GM21423 (cell line): ENCODE measurements around the gene CACNA1C.

Experiments used
- ATAC-seq: cut with Tn5 transposase; IDR thresholded peaks from one replicate; pipeline ENCODE4 v1.9.1; 2021; ENCODE audit warnings: mild to moderate bottlenecking, moderate library complexity; ENCODE audit not compliant: unreplicated experiment

The CACNA1C gene

DNA sequence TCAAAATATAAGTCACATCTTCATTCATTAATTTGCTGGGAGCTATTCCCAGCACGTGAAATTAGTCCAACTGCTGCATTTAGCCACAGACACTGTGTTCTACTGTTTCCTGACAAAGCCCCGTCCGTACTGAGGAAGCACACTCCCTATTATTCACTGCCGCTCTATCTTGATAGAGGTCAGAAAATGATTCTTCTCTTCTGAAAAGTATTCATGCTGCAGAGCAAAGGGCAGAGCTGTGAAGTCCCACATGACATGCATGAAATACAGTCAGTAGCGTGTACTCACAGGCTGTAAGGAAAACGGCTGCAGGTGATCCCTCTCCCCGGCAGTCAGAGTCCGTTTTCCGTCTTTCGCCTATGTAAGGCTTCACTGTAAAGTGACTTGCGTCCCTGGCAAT lies 439.4 kb downstream of the CACNA1C start:
- no peak for ATAC-seq

DNA sequence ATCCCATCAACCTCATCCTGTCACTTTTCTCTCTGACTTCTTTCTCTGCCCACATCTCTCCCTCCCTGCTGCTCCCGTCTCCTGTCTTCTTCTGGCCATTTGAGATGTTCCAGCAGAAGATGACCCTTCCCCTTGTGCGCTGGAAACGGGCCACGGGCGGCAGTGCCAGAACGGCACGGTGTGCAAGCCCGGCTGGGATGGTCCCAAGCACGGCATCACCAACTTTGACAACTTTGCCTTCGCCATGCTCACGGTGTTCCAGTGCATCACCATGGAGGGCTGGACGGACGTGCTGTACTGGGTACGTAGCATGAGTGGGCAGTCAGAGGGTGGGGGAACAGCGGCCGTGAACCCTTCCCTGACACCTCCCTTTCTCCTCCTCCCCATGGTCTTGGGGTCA lies 440.3 kb downstream of the CACNA1C start:
- ATAC-seq = no peak

DNA sequence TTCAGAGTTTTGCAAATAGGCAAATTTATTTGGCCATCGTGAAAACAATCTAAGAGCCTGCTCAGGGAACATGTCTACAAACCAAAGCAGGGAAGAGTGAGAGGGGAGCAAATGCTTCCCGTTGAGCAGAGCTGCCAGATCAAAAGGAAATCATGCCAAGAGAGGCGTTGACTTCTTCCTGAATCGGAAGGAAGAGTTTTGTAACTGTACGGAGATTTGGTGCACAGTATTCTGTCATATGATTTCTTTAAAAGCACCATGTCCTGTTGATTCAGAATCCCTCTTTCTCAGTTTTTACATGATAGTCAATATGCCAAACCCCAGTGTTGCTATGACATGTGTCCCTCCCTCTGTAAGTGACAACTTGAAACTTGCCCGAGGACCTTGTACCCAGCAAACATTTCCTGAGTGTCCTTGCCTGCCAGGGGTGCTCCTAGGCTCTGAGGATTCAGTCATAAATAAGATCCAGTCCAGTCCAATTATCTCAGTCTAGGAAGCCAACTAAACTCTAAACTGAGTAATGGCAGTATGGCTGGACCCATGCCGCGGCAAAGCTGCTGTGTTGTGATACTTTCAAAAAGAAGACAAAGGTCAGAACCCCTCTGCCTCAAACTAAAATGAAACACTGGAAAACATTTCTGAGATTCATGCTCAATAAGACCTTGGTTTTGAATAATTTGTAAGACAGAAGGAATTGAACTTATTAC lies 441.9 kb downstream of the CACNA1C start:
- ATAC-seq = no peak

DNA sequence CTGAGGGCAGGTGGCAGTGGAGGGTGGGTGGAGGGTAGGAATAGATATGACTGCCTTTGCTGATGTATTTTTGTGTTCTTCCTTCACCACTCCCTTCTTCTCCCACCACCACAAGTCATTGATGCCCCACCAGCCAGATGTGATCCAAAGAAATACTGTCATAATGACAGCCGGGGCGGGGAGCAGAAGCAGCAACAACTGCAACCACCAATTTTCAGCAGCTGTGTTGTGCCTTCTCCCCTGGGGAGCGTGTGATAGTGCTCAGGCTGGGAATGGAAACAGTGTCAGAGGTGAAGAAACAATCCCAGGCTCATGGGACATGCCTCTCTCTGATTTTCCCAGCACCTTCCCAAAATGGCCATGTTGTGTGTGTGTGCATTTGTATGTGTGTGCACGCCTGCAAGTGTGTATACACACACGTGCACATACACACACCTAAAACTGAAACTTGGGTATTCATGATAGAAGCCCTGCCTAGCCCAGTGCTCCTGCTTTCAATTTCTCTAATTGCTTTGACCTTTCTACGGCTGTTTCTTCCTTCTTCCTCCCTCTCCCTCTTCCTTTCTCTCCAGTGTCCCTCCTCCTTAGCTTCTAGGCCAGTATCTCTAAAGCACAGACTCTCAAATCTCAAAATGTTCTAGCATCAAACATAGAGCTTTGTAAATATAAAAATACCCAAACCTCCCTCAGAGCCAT lies 442.8 kb downstream of the CACNA1C start:
- no peak for ATAC-seq

DNA sequence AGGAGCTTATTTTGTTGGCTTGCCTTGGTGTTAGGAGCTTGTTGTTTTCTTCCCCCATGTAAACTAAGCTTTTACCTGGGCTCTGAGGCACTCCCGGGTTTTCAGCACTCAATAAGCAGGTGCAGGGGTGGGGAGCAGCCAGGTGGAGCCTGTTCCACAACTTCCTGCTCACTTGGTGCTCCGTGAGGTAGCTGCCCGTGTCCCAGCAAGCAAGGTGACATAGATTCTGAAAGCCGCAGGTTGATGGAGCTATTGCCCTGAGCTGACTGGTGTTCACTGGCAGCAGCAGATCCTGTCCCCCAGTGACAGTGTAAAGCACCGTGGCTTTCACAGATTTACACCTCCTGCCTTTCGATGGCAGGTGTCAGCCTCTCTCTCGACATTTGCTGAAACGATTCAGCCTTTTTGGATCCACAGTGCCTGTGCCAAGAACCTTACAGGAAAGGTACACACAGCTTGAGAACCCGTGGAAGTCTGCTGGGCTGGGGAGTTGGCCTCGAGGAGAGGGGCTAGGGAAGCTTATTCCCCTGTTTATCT lies 446.2 kb downstream of the CACNA1C start:
- ATAC-seq = no peak

DNA sequence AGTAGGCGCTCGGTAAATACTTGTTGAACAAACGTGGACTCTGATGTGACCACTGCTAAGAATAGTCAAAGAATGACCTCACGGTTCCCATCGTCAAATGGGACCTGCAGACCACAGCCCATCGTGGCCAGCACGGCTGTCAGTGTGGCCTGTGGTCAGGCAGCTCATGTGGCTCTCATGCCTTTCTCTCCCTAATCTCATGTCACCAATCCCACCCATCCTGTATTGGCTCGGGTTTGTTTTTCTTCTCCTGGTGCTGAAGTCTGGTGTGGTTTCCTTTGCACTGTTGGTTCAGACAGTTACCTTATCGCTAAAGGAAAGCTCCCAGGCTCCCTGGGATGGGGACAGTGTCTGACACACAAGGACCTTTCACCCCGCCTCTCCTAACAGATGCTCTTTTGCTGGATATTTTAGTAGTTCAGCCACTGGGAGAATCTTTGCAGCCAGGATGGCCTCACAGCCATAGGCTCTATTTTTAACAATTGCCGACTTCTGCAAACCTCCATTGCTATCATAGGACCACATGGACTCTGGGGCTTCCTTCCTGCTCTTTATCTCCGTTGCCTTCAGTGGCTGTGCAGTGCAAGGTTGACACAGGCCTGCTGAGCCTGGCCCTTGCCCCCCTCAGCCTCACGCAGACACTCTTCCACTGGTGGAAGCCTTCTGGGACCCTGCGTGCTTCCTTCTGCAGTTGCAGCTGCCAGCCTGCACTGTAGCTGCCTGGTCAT lies 448.8 kb downstream of the CACNA1C start:
- ATAC-seq = no peak

DNA sequence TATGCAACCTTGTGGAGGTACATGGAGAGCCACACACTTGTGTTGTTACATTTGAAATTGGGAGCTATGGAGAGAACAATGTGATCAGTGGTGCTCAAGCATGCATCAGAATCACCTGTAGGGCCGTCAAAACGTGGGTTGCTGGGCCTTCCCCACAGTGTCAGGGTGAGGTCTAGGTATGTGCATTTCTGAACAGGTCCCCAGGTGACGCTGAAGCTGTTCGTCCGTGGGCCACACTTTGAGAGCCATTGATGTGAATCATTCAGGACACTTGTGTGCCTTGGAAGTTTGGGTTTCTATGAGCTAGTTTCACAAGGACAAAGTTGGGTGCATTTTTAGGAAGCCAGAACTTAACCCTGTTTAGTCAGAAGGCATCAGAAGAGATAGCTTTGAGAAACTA lies 450.2 kb downstream of the CACNA1C start:
- ATAC-seq = no peak

DNA sequence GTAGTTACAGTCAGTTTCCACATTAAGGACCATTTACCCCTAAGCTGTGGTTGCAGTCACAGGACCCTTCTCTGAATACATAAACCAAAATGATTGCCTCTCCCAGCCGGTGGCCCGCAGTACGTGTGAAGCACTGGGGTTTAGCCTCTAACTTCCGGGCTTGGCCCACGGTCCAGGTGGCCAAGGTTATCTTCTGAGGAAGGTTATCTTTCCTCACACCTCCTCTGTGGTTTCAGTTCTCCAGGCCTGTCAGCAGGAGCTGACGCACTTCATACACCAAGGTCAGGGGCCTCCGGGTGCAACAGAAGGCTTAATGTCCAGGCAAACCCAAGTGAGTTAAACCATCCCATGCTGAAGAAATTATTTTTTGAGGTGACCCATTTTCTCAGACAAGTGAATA lies 451.0 kb downstream of the CACNA1C start:
- no peak for ATAC-seq

DNA sequence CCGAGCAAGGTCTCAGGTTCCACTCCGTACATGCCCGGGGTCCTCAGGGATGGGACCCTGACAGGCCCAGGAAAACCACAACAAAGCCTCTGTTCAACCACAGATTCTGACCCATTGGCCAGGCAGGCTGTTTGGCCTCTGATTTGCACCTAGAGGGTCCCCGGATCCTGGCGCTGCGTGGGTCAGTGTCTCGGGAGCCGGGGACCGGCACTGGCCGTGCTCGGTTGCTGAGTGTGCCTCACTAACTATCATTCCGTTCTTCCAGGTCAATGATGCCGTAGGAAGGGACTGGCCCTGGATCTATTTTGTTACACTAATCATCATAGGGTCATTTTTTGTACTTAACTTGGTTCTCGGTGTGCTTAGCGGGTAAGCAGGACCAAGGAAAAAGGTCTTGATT lies 451.8 kb downstream of the CACNA1C start:
- no peak for ATAC-seq

DNA sequence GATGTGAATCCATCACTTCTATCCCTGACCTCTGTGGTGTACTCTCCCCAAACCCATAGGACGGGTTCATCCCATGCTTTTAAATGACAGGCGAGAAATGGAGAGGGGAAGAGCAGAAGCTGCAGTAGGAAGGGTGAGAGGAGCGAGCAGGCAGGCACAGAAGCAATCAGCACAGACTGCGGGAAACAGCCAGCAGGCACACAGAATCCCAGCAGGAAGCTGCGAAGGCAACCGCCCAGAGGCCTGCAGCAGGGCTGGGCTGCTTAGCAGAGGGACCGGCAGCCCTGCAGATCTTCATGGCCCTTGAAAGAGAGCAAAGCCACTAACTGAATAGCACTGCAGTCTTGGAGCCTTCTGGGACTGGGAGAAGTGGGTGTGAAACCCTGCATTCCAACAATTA lies 455.0 kb downstream of the CACNA1C start:
- ATAC-seq = no peak

DNA sequence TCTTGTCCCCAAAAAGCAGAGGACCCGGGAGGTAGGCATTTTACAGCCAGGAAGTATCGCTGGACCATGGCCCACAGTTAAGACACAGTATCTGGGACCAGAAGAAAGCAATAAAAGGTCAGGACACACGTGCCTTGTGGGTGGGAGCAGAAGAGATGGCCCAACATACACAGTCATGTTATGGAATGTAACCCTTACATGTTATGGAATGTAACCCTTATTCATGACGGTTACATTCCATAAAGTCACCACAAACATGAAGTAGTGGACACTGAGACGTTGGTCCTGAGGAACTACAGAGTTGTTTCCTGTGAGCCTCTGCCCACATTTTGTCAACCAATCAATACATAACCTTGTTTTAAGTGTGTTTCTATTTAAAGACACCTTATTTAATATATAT lies 456.4 kb downstream of the CACNA1C start:
- no peak for ATAC-seq

DNA sequence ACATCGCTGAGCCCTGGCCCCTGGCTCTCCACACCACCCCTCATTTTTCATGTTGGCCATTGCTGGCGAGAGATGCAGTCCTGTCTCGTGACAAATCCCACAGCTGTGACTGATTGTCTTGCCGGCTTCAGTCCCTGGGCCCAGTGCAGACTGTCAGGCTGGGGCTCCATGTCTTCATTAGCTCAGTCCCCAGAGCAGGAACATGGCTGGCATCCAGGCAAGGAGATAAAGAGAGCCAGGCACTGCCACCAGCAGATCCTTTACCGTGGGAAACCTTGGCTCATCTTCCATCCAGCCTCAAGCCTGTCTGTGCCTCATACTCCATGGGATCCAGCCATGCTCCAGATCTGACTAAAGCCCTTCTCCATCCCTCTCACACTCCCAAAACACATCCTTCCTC lies 457.3 kb downstream of the CACNA1C start:
- ATAC-seq = no peak

DNA sequence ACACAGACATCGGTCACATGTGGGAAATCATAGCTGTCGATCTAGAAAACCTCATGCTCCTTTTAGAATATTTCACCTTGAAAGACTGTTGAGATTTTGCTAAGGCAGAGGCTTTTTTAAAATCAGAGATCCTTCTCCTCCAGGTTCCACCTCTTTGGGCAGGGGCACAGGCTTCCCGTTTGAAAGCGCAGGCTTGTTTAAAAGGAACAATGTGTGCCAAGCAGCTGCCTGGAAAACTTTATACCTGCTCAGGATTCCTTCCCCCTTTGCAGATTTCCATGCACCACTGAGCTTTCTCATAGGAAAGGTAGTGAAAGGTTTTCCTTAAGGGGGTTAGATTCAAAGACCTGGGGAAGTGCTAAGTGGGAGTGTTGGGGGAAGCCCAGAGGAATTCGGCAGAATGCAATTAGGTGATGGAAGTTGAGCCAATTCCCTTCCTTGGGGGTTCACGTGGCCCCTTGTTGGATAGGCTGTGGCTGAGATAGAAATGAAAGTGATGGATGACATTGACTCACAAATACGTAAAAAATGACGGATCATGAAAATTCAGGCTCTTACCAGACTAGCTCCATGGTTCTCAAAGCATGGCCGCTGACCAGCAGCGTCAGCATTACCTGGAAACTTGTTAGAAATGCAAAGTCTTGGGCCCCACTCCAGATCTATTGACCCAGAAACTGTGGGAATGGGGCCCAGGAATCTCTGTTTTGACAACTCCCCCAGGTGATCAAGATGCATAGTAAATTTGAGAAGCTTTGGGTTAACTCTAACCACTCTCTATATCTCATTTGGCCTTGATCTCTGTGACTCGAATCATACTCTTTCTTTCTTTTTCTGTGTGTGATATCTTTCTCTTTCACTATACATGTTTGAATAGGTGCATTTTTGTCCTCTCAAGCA lies 460.6 kb downstream of the CACNA1C start:
- ATAC-seq = no peak

DNA sequence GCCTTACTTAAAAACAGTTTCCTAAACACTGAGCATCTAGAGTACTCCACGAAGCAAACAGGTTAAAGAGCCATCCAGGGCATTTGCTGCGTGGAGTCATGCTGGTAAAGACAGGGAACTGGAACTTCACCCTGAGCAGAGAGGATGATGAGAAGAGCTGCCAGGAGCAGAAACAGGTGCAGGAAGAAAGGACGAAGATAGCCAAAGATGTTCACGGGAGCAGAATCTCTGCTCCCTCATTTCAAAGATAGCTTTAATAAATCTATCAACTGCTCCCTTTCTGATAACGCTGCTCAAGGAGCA lies 461.2 kb downstream of the CACNA1C start:
- no peak for ATAC-seq

DNA sequence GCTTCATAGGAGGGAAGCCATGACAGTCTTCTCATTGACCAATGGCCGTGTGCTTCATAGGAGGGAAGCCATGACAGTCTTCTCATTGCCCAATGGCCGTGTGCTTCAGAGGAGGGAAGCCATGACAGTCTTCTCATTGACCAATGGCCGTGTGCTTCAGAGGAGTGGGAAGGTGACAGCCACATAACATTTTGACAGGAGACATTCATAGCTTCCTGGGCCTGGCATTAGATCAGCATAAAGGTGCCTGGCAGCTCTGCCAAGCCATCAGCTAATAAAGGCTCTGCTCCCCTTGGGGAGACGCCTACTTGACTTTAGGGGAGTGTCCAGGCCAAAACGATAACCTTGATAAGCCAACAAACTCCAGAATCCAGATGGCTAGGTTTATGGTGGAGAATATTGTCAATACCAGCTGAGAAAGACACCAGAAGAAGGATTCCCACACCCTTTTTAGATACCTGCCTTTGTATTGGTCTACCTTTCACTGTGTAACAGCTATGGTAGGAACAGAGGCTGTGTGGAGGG lies 468.0 kb downstream of the CACNA1C start:
- ATAC-seq = no peak

DNA sequence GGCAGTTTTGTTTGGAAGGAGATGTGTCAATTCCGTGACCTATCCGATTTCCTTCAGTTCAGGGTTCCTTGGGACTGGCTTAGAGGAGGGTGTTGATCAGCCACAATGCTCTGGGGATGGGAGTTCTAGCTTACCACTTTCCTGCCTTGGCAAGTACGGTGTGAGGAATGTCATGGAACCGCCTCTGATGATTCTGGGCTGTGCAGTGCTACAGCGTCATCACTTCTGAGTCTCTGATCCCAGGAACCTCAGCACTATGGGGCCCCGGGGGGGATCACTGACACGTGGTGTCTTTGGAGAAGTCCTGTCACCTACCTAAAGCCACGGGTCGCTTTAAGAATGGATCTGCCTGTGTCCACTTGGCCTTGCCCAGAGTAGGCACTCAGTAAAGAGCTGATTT lies 470.5 kb downstream of the CACNA1C start:
- no peak for ATAC-seq

DNA sequence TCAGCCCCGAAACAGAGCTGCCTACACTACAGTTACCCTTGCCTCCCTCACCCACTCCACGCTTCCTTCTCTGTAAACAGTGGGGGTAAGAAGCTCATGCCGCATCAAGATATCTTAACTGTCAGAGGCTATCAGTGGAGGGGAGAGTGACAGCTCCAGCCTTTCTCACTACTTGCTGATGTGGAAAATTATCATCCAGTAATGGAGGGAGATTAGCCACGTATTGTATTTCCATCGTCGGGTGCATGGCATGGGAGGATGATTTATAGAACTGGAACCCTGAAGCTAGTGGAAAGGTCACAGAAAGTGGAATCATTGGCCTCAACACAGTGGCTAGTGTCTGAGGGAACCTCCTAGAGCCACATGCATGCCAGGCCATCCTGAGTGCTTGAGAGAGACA lies 471.1 kb downstream of the CACNA1C start:
- no peak for ATAC-seq

DNA sequence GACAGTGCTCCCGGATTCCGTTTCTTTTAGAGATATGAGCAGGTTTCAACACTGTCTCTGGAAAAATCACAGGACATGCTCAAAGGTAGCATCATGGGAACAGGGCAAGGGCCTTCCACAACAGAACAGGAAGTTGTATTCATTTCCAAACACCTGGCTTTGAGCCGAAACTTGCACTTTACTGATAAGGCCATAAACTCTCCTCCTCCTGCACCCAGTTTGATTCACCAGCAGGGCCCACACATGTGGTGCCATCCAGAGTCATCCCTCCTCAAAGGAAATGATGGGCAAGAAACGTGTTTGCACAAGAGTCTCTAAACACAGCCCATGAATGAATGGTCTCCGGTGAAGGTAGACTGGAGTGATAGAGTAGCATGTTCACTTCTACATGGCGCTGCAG lies 473.6 kb downstream of the CACNA1C start:
- ATAC-seq = no peak

DNA sequence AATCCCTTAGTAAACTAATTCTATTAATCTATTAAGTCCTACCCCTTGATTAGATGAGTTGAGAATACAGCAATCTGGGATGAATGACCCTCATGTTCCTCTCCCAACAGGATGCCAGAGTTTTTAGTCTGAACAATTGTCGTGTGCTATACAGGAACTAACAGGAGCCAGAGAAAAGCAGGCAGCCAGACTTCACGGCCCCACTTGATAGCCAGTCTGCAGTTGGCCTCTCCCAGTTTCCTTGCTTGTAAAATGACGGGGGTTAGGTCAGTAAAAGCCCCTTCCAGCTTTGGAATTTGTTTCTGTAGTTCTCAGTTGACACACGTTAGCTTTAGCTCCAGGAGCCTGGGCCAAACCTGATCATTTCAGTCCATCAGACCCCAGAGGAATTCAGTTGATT lies 475.2 kb downstream of the CACNA1C start:
- no peak for ATAC-seq

DNA sequence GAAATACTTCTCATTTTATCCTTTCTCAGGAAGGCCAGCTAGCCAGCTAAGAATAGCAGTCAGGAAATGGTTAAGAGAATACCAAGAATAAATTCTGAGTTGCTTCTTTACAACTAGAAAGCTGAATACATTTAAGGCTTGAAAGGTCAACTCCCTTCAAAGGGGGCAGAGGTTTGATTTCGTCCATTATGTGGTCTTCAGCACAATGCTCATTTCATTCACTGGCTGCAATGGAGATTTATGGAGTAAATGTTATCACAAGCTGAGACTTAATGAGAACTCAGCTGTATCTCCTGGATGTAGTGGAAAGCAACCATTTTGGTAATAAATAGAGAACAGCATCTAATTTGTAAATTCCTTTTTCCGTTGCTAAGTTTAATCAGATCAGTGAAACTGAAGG lies 477.0 kb downstream of the CACNA1C start:
- ATAC-seq = no peak

DNA sequence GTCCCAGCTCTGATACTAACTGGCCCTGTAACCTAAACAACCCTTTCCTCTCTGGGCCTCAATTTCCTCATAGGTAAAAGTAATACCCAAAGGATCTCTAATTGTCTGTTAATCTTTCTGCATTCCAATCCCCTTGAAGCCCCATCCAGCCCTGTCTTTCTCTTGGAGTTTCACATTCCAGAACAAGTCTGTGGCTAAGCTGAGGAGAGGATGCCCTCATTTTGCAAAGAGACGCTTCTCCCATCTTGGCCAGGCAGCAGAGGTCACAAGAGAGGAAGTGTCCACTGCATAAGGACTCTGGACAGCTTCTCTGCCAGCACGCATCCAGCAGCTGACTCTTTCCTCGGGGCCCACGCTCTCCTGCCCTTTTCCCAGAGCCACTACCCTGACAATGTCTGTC lies 478.6 kb downstream of the CACNA1C start:
- ATAC-seq = no peak
